Right lobe of liver (tissue), 4 donors: ENCODE data around the gene INHBC.

Experiments
- CTCF ChIP-seq, 4 donors: fragments of 200-600 bp in 3 of 4; fragments of 450-650 bp in 1 of 4; IDR thresholded peaks; one replicate each; pipeline versions ENCODE4 v1.5.1 to v1.8.0; 2016 to 2022; ENCODE audit warnings: antibody characterized with exemption in 4 of 4, mild to moderate bottlenecking in 2 of 4
- POLR2A ChIP-seq: fragments of 450-650 bp; IDR thresholded peaks from one replicate; pipeline ENCODE4 v1.6.1; 2017; ENCODE audit warnings: antibody characterized with exemption, mild to moderate bottlenecking
- donor health status: DM: no; HTN: no; CAD: no.
- donor health status: DM: no; HTN: no; CAD: no.
- donor health status: DM: no; HTN: yes; CAD: no.

GRCh38 chr12:57470286-57470969 lies 35.8 kb downstream of the INHBC start:
- no peak for TF ChIP-seq CTCF (IDR thresholded peaks at IDR 0.05)
- TF ChIP-seq POLR2A: no peak
